Measurements from ENCODE around the gene PDE4D.
"Not testable (repeated sequence)": the region's sequence is repeated elsewhere in the genome, so short reads cannot be mapped to it uniquely, and the experiment has no call there.

PDE4D gene

DNA sequence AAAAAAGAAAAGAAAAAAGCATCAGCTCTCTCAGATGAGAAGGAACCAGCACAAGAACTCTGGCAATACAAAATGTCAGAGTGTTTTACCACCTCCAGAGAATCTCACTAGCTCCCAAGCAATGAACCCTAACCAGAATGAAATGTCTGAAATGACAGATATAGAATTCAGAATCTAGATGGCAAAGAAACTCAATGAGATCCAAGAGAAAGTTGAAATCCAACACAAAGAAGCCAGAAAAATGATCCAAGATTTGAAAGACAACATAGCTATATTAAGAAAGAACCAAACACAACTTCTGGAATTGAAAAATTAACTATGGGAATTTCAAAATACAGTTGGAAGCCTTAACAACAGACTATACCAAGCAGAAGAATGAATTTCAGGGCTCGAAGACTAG is 396.3 kb downstream of the PDE4D start:
- DNase-seq = no peak

DNA sequence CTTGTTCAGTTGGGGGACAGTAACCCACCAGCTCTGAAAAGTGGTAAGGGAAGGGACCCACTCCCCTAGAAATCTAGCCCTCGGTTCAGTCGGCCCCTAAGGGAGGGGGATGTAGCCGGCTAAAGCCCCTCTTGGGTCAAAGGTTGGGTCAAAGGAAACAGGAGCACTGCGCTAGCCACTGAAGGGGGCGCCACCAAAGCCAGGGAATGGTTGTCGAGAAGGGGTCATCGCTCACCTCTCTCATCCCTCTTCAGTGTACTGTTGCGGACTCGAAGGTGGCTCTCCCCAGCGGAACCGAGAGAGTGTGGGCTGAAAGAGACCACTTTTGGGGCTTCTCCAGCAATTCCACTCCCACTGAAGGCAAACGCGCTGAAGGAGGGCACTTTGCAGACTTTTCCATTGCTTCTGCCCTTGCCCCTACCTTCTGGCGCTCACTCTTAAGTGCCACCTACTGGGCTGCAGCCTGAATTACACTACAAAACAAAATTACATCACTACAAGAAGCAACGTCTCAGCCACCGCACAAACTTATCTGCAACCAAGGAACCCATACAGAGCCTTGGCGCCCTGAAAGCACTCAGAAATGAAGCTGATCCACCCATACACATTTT is 396.9 kb downstream of the PDE4D start:
- DNase-seq = no peak

DNA sequence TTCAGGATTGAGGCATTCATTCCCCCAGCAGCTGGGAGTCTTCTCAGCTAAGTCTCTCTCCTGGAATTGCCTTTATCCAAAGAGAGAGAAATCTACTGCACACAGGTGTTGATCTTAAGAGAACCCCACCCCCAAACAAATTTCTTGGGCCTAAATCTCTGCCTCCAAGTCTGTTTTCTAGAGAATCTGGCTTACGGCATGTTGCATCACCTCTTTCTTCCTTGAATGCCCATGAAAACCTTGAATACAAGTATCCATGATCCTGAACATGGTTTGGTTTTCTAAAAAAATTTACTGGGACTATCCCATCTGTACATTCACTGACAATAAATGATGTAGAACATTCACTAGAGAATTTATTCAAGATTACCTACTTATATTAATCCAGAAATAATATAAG is 401.6 kb downstream of the PDE4D start:
- no peak for DNase-seq

DNA sequence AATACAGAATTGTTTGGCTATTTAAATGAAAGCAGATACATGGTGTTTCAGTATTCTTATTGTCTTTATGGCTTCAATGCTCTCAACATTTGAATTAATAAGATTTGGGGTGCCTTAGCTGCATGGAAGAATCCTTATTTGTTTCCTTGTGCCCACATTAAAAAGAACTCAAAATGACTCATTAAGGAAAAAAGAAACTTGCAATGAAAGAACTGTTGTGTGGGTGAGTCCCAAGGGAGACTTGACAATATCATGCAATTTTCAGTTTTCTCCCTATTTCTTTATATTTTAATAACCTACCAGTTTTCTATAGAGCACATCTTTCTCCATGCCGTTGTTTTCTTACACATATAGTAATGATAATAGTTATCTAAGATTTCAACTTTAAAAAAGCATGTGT is 404.0 kb downstream of the PDE4D start:
- no peak for DNase-seq

DNA sequence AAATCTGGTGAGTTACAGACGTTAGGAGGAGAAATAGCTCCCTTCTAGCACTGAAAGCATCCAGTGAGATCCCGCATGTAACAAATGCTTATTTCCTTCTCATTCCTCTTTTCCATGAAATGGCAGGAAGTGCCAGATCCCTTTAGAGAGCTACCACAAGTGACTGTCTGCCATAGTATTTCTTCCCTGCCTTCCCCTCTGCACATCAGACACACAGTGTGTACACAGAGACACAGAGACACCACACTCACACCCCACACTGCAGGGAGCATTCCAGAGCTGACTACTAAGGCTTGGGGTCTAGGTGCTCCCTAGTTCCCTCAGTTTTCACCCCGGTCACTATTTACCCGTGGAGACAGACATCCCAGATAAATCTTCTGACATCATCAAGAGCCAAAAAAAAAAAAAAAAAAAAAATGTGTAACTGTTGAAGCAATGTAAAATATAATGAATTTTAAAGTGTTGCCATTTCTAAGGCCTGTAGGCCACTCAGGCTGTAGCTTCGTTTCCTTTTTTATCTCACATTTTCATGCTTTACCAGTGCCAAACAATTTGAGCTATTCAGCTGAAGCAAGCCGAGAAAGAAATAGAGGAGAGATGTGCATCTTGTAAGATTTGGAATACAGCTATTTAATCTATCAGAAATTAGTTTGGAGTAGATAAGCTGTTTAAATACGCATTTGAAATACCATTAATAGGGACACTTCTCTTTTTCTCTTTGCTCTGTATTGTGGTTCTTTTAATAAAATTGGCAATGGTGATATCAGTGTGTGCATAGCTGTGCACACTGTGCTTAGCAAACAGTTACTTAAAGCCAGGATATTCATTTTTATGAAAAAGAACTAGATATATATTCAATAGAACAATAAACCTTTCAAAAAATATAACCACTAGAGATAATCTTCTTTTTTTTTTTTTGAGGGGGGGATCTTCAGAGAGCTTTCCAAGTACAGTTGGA is 405.5 kb downstream of the PDE4D start:
- no peak for DNase-seq

DNA sequence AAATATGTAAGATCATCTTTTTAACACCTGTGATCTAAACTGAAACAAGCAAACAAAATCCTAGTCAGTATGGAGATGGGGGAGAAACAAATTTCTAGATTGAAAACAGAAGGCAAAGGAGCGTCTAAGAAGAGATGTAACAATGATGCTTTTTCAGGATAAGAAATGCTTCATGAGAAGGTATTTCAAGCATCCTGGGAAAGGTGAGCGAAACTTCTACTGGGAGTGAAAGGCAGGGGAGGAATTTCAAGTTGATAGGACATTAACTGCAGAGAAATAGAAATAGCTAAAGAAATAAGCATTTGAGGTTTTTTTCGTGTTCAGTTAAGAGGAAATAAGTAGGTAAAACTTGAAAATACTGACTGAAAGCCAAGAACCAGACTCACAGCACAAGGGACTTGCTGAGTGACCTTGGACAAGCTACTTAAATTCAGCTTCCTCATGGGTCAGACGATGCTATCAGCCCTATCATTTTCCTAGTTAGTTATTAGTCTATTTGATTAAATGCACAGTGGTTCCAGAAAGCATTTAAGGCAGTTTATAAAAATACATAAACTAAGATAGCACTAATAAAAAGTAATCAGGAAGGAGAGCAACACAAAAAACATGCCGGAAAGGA is 406.3 kb downstream of the PDE4D start:
- DNase-seq = no peak

DNA sequence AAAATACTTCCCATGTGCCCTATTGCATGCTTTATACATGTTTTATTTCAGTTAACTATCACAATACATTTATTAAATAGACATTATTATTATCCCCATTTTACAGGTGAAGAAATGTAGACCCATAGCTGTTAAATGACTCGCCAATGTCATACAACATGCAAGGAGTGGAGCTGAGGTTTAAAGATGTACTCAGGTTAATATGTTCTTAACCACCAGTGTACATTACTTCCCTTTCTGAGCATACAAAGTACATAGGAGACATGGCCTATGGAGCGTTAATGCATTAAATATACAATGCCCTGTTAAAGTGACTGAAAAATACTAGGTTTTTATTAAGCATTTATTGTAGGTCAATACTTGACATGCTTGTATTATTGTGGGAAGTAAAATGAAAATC is 407.0 kb downstream of the PDE4D start:
- no peak for DNase-seq

DNA sequence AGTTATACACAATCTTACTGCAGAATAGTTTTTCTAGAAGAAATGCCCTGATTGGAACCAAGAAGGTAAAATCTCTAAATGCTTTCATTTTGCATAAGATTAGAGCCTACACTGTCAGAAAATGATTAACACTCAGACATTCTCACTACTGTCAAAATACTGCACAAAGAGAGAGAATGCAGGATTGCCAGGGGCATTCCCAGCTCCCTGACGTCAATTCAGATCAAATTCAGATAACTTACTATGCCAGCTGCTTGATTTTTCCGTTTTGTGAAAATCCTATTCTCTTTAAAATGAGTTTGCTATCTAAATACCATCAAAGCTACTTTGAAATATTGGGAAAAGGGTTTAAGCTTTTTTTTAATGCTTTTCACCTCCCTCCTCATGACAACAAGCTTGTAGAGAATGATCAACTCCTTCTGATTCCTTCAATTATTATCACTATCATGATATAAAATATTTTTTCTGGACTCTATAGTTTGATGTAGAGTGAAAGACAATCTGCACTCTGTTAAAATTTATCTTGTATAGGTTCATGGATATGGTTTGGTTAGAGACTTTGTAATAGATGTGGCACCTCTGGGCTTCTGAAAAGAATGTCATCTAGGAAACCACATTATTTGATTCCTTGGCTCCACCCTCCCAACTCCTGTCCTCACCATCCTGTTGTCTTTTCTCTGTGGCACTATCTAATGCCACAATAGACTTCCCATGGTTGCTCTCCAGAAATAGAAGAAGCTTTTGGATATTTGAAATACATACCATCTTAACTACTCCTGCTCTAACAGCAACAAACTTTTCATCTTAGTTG is 407.7 kb downstream of the PDE4D start:
- no peak for DNase-seq

DNA sequence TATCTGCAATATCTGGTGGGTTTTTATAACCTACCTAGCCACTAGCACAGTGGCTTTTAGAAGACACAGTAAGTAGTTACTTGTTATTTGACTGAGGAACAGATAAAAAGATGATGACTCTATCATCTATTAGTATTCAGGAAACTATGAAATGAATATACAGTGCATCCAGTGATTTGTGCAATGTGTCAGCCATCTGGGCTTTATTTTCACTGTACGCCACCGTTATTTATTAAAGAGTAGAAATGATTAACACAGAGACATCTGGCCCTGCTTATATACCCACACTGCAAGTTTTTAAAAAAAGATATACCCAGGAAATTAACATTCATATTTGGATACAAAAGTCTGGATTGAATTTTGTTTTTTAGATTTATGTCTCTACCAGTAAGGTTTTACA is 408.4 kb downstream of the PDE4D start:
- no peak for DNase-seq

DNA sequence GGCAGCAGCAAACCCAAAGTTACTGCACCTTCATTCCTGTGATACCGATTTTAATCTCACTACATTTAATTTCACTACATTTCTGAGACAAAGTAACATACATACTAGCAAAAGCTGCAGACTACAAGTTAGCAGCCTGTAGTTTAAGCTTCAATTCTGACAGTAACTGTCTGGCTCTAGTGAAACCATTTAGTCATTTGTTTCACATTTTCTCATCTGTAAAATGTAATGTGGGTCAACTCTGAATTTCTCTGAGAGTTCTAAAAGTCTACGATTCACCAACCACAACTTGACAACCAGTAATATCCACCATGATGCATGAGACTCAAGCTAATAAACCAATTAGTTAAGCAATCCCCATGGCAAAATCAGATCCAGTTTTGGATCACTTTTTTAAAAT is 408.9 kb downstream of the PDE4D start:
- no peak for DNase-seq

DNA sequence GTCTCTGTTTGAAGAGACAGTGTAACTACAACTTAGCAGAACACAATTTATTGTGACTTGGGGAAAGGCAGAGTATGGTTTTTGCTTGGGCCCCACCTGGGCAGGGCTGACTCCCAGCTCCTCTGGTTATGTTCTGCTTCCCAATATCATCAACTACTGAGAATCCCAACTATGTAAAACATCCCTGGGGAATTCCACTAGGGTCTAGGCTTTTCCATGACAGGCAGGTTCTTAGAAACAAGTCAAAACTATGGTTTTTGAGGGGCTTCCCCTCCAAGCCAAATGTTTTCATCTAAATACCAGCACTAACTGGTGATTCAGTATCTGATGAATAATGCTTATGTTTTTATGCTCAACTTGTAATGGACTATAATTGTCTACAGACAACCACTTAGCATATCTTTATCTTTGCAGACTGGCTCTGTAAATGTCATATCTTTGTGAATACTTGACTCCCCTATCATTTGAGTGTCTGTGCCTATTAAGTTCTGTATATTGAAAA is 409.5 kb downstream of the PDE4D start:
- DNase-seq = no peak

DNA sequence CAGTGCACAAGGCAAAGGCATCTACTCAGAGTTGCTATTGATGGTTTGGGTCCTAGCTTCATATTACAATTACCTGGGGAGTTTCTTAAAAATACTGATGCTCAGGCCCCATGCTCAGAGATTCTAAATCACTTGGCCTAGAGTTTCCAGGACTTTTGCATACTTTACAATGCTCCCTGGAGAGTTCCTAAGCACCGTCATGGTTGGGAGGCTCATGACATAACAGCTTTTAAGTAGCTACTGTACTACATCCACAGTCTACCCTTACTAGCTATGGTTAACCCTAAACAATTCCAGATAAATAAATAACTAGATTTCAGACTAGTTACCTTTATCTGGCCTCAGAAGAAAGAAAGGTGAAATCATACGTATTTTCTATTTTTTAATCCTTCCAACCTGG is 414.4 kb downstream of the PDE4D start:
- DNase-seq = no peak

DNA sequence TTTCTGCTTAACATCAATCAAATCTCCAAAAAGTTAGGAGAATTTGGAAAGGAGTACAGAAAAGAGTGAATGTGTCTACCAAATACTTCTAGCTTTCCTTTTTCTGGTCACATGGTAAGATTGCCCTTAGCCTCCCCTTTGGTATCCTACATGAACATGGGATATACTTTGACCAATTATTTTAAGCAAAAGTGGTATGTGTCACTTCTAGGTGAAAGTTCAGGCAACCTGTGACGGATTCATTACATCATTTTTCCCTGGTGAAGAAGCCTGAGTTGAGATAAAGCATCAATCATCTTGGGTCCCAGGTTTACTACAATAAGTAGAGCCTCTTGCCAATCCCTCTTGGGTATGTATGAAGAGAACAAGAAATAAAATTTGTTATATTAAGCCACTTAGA is 419.2 kb downstream of the PDE4D start:
- no peak for DNase-seq

DNA sequence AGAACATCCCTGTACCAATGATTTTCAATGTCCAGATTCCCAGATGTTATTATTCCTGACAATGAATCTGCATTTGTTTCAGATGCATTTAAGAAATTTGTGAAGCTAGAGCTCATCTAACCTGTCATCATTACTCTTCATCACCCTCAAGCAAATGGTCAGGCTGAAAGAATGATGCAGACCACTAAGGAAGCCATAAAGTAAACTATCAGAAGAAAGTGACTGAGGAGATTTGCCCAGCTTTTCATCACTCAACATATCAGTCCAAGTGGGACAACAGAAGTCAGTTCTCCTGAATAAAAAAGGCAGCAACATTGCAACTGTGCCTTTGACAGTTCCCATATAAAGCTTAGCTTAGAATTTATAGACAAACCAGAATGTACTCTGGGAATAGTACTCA is 419.9 kb downstream of the PDE4D start:
- DNase-seq = no peak

DNA sequence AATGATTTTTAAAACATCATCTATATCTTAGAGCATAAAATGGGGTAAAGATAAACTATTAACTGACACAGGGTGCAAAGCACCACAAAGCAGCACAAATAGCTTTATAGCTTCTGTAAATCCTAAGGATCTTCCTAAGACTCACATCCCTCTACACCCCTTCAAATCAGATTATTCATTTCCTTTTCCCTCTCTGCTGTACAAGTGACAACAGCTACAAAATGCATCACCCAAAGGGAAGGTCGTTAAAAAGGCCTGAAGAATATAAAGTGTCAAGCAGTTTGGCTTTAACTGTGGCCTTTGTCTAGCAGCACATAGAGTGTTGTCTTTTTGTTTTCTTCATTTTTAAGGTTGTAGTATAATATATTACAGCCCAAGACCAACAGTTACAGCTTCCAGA is 422.1 kb downstream of the PDE4D start:
- DNase-seq = no peak

DNA sequence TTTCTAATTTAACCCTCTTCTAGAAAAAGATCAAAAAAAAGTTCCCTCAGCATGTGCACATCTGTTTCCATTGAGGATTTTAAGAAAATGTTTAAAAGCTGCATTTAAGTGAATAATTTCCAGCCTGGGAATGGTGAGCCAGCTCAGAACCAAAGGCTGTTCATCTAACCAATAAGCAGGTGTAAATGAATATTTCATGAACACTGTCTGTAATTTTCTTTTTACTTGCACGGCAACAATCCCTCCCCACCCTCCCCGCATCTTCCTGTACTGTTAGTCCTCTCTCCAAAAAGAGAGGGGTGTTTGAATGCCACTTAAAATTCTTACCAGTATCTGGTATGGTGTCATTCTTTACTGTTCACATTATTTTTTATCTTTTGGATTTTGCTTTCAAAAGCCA is 425.6 kb downstream of the PDE4D start:
- DNase-seq = no peak

DNA sequence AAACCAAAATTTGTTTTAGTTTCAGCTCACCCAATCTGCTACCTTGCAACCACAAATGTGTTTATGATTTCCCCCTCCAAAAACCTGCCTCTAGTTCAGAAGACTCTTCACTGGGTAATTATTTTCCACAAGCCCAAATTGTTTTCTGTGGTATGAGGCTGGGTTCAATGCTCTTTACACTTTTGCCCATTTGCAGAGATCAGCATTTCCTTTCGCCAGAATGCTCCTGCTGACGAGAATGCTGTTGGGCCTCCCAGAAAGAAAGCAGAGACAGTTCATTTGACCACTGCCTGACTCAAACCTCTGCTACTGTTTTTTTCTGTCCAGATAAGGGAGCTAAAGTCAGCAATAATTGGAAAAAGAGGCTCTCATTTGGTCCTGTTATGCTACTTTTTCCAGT is 427.3 kb downstream of the PDE4D start:
- no peak for DNase-seq

DNA sequence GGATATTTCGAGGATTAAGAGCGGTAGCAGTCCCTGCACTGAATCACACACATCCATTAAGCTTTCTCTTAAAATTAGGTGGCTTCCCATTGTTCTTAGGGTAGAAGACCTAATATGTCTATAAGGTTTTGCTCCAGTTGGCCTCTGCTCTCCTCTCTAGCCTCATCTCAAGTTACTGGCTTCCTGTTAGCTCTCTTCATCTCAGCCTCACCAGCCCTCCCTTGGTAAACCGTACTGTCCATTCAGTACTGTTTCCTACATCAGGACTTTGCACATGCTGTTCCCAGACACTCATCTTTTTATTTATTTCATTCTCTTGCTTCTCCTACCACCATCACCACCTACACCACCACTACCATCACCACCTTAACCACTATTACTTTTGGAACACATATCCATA is 428.6 kb downstream of the PDE4D start:
- no peak for DNase-seq

DNA sequence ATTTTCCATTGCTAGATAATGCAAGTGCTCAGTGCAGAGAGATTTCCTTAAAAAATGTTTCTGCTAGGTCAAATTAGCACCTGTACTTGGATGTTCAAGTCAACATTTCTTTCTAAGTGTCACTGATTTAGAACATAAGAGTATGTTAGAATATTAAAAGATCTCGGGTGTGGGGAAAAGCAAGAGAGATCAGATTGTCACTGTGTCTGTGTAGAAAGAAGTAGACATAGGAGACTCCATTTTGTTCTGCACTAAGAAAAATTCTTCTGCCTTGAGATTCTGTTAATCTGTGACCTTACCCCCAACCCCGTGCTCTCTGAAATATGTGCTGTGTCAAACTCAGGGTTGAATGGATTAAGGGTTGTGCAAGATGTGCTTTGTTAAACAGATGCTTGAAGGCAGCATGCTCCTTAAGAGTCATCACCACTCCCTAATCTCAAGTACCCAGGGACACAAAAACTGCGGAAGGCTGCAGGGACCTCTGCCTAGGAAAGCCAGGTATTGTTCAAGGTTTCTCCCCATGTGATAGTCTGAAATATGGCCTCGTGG is 429.8 kb downstream of the PDE4D start:
- DNase-seq = not testable (repeated sequence)

DNA sequence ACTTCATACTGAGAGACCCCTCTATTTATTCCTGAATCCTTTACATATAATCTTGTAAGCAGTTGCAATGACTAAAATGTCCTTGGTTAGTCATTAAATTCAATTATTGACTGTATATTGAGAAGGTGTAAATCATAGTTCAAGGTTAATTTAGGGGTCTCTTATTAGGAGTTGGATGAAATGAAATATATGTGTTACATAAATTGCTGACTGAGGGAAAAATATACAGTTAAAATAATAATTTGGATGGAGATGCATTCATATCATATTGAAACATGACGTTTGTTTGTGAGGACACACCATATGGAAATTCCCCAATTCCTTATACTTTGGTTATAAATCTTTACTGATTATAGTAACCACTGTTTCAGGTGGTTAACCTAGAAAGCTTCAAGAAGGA is 430.6 kb downstream of the PDE4D start:
- no peak for DNase-seq

DNA sequence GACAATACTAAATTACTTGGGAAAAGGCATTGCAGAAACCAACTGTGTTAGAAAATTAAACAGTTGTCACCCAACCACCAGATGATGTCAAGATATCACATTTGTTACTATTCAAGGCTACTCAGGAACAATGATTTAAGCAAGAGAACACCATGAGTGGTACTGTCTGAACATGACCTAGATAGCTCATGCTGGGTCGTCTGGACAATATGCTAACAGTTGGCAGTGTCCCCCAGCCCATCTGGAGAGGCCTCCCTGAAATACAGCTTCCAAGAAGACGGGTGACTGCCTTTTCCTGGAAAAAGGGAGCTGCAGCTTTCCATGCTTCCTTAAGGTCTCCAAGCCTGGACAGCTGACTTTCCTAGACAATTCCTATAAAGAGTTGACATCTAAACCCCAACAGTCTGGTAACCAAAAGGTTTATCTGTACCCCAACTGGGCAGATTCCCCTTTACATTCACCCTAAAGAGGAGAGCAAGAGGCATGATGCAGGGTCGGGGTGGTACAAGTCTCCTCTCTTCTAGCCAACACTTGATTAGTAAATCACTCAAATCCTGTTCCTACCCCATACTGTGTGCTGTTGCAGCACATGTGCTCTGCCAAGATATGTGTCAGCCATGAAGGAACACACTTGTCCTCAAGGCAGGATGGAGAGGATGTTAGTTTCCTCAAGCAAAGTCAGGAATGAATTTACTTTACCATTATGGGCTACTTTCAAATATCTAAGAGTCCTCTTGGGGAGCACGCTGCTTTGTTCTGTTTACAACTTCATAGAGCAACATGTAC is 433.0 kb downstream of the PDE4D start:
- no peak for DNase-seq
